Posterior vena cava (tissue), 2 donors: ENCODE measurements around the gene GOLGA6L6. TPM values are rescaled to one million over a fixed set of nuclear protein-coding genes. Genes with fewer than 3 reads are reported as not detected.
A peak's percentile ranks its signal among the peaks of the same experiment; 100 is the strongest.
"Not testable (repeated sequence)": the region's sequence is repeated elsewhere in the genome, so short reads cannot be mapped to it uniquely, and the experiment has no call there.

Experiments
- DNase-seq: peaks from one replicate; pipeline ENCODE4 v3.0.0-alpha.2; 2020; ENCODE audit warnings: low spot score
- intact Hi-C, 2 donors: fragments of 100-400 bp; cut with DNase I; formaldehyde crosslinking; loops; one replicate each; pipeline versions ENCODE4 v1.14.1 to v1.14.2; 2022 to 2023
- long read RNA-seq, 2 donors: library from polyadenylated mRNA; unstranded; transcript quantifications; one replicate each; pipeline ENCODE4 v2.0.0, GENCODE V29; 2020 to 2021
- total RNA-seq, 2 donors: library from RNA; stranded (reverse); fragmentation: NEBNext Ultra II Directional; extraction: Animal tissue kit (Norgen Biotek cat#: 25700); gene quantifications; one replicate each; pipeline ENCODE4 v1.2.1, GENCODE V29; 2021
- donor health status: DM: yes; HTN: yes; CAD: no.
- donor health status: DM: yes; HTN: yes; CAD: no.

Gene GOLGA6L6
- total RNA-seq: not detected
- long read RNA-seq, donor 1: 0 reads
- long read RNA-seq, donor 2: 0 reads

- intact Hi-C loops, DNase-seq: not testable (repeated sequence)
These were observed at the start of gene GOLGA6L6 for GRCh38 chr15:20541700-20542099. Gene GOLGA6L6, minus strand, starts transcription at chr15:20541800. Its CDS starts 91 bp downstream, at chr15:20541709.

- intact Hi-C loops, DNase-seq: not testable (repeated sequence)
These were observed 48.5 kb upstream of the GOLGA6L6 start for GRCh38 chr15:20590069-20590468.

- DNase-seq, intact Hi-C loops: not testable (repeated sequence)
These were observed 45.2 kb upstream of the GOLGA6L6 start for GRCh38 chr15:20586821-20587220.

GRCh38 chr15:20582726-20583115 lies 41.1 kb upstream of the GOLGA6L6 start:
- intact Hi-C loops, DNase-seq: not testable (repeated sequence)

- intact Hi-C loops: not testable (repeated sequence)
These were observed 40.6 kb upstream of the GOLGA6L6 start for GRCh38 chr15:20582109-20582725.

GRCh38 chr15:20581261-20582108 lies 39.9 kb upstream of the GOLGA6L6 start:
- DNase-seq, intact Hi-C loops: not testable (repeated sequence)

More at GRCh38 chr15:20582109-20582725, 40.6 kb upstream of the GOLGA6L6 start:
- DNase-seq: not testable (repeated sequence)

GRCh38 chr15:20579662-20580061 lies 38.1 kb upstream of the GOLGA6L6 start:
- DNase-seq, intact Hi-C loops: not testable (repeated sequence)

- intact Hi-C loops: not testable (repeated sequence)
These were observed 9.7 kb upstream of the GOLGA6L6 start for GRCh38 chr15:20551289-20551688.

GRCh38 chr15:20505926-20506658 lies 35.5 kb downstream of the GOLGA6L6 start:
- intact Hi-C loops, DNase-seq: not testable (repeated sequence)

More at GRCh38 chr15:20551289-20551688, 9.7 kb upstream of the GOLGA6L6 start:
- DNase-seq: peak; percentile 60

- intact Hi-C loops, DNase-seq: not testable (repeated sequence)
These were observed 38.8 kb downstream of the GOLGA6L6 start for GRCh38 chr15:20502839-20503238.

- DNase-seq, intact Hi-C loops: not testable (repeated sequence)
These were observed 39.9 kb downstream of the GOLGA6L6 start for GRCh38 chr15:20501512-20502222.

GRCh38 chr15:20497781-20498180 lies 43.8 kb downstream of the GOLGA6L6 start:
- DNase-seq, intact Hi-C loops: not testable (repeated sequence)

- intact Hi-C loops, DNase-seq: not testable (repeated sequence)
These were observed 48.6 kb downstream of the GOLGA6L6 start for GRCh38 chr15:20493035-20493434.

- DNase-seq, intact Hi-C loops: not testable (repeated sequence)
These were observed 49.0 kb downstream of the GOLGA6L6 start for GRCh38 chr15:20492598-20492997.

- intact Hi-C loops, DNase-seq: not testable (repeated sequence)
These were observed 52.3 kb downstream of the GOLGA6L6 start for GRCh38 chr15:20489320-20489719.
